NB4 (cell line): ENCODE measurements around the gene FAM3C.

Experiments
- MYC ChIP-seq: IDR thresholded peaks from 2 replicates; pipeline ENCODE4 v1.6.1; 2011; ENCODE audit warnings: low read depth, low read length
- POLR2A ChIP-seq: IDR thresholded peaks from 2 replicates; pipeline ENCODE4 v1.6.1; 2011; ENCODE audit warnings: mild to moderate bottlenecking; ENCODE audit not compliant: insufficient read length; ENCODE audit errors: extremely low read depth
- TF ChIP-seq, protein P1 (sequence below): IDR thresholded peaks from one replicate; pipeline ENCODE4 v1.5.1; 2012; ENCODE audit warnings: low read depth, low read length
- TF ChIP-seq, protein P2 (sequence below): IDR thresholded peaks from 2 replicates; pipeline ENCODE4 v1.6.1; 2011; ENCODE audit warnings: low read depth, low read length

DNA sequence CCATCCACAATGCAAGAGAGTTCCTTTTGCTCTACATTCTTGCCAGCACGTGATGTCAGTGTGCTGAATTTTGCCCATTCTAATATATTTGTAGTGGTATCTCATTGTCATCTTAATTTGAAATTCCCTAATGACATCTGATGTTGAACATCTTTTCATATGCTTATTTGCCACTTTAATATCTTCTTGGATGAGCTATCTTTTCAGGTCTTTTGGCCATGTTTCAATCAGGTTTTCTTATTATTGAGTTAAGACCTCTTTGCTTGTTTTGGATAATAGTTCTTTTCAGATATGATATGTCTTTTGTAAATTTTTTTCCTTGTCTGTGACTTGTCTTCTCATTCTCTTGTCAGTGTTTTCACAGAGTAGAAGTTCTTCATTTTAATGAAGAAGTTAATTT lies 20.4 kb upstream of the FAM3C start:
- TF ChIP-seq, protein P1, sequence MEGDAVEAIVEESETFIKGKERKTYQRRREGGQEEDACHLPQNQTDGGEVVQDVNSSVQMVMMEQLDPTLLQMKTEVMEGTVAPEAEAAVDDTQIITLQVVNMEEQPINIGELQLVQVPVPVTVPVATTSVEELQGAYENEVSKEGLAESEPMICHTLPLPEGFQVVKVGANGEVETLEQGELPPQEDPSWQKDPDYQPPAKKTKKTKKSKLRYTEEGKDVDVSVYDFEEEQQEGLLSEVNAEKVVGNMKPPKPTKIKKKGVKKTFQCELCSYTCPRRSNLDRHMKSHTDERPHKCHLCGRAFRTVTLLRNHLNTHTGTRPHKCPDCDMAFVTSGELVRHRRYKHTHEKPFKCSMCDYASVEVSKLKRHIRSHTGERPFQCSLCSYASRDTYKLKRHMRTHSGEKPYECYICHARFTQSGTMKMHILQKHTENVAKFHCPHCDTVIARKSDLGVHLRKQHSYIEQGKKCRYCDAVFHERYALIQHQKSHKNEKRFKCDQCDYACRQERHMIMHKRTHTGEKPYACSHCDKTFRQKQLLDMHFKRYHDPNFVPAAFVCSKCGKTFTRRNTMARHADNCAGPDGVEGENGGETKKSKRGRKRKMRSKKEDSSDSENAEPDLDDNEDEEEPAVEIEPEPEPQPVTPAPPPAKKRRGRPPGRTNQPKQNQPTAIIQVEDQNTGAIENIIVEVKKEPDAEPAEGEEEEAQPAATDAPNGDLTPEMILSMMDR: no peak
- TF ChIP-seq POLR2A (no peak), MYC (no peak)
- TF ChIP-seq, protein P2, sequence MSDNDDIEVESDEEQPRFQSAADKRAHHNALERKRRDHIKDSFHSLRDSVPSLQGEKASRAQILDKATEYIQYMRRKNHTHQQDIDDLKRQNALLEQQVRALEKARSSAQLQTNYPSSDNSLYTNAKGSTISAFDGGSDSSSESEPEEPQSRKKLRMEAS: no peak
